ENCODE measurements around the gene EMP3.

DNA sequence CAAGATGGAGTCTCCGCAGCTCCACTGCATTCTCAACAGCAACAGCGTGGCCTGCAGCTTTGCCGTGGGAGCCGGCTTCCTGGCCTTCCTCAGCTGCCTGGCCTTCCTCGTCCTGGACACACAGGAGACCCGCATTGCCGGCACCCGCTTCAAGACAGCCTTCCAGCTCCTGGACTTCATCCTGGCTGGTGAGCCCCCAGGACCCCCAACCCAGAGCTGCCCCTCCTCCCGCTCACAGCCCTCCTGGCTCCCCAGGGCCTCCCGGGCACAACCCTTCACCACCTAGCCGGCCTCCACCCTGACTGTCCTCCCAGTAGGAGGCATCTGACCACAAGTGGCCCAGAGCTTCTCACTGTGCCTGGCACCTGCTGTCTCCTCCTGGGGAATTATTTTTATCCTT lies 48.2 kb downstream of the EMP3 start:
- no peak for TF ChIP-seq CTCF (conservative IDR thresholded peaks at IDR 0.05; ENCODE audit: low read depth, low read length)
- TF ChIP-seq RCOR1 (IDR thresholded peaks at IDR 0.05; ENCODE audit: insufficient replicate concordance, low read length): no peak

All from IMR-90 (cell line).